OCI-LY1 (cell line): ENCODE measurements around the gene HOXA7.

Source experiments
- EZH2 ChIP-seq: fragments of 200-600 bp; sonication (generic), shearing (Covaris generic); IDR thresholded peaks from 2 replicates; pipeline ENCODE4 v1.8.0; 2017; ENCODE audit warnings: borderline replicate concordance, mixed run types, mild to moderate bottlenecking, antibody characterized with exemption, low read length, moderate library complexity, mixed read lengths
- TF ChIP-seq, protein P1 (sequence below): fragments of 200-600 bp; sonication (generic), shearing (Covaris generic); IDR thresholded peaks from 2 replicates; pipeline ENCODE4 v1.5.1; 2017; ENCODE audit warnings: mild to moderate bottlenecking, antibody characterized with exemption, low read length, moderate library complexity, mixed read lengths

DNA sequence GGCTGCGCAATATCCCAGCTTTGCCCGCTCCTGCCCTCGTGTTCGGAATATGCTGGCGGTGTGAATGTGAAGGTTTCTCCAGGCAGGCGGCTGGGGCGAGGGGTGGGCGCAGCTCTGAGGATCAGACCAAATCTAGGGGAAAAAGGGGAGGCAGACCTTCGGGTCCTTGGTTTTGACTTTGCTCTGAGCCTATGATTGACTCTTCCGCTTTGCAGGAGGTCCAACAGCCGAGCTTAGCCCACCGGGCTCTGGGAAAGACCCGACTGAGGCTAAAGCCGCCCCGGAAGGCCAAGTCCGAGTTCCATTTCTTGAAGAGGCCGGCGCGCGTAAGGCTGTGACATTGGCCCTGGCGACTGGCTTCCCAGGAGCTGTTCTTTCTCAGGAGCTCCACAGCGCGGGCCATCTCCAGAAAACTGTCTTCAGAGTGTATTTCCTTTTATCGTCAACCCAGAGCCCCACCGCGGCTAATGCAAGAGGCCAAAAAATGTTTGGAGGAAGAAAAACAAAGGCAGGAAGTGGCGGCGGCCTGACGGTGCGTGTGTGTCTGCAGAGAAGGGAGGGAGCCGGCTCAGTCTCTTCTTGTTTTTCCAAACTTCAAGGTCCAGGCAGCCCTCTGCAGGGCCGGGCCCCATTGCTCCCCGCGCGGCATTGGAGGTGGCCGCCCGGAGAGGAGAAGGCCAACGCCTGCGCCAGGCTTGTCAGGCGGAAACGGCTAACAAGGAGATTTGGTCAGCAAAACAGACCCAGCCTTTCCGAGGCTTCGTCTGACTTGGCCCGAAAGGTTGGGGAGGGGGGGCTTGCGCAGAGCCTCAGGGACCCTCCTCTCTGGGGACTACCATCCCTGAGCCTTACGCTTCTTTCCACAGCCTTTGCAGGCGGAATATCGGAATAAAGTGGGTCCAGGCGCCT lies 32.2 kb upstream of the HOXA7 start:
- TF ChIP-seq, protein P1, sequence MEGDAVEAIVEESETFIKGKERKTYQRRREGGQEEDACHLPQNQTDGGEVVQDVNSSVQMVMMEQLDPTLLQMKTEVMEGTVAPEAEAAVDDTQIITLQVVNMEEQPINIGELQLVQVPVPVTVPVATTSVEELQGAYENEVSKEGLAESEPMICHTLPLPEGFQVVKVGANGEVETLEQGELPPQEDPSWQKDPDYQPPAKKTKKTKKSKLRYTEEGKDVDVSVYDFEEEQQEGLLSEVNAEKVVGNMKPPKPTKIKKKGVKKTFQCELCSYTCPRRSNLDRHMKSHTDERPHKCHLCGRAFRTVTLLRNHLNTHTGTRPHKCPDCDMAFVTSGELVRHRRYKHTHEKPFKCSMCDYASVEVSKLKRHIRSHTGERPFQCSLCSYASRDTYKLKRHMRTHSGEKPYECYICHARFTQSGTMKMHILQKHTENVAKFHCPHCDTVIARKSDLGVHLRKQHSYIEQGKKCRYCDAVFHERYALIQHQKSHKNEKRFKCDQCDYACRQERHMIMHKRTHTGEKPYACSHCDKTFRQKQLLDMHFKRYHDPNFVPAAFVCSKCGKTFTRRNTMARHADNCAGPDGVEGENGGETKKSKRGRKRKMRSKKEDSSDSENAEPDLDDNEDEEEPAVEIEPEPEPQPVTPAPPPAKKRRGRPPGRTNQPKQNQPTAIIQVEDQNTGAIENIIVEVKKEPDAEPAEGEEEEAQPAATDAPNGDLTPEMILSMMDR, result no peak
- no peak for TF ChIP-seq EZH2
